K562 (cell line): ENCODE results near the gene SYNPO2. TPM values are rescaled to one million over a fixed set of nuclear protein-coding genes. Genes with fewer than 3 reads are reported as not detected.

ENCODE experiments used
- ATAC-seq: fragments of 200-7000 bp; cut with Tn5 transposase; 3 replicates; pipeline ENCODE4 v1.9.1; 2020; ENCODE audit warnings: moderate library complexity
- BruUV-seq: library from RNA; stranded (reverse); fragments of 400-500 nt; replicated peaks from 2 replicates; lab custom pipeline; 2021; lab: Mats Ljungman, UMichigan
- CTCF ChIA-PET: fragments of 300-600 bp; formaldehyde crosslinking; extraction: SDS; loops from one replicate; lab custom pipeline; 2021; ENCODE audit warnings: low intra/inter-chr PET ratio; lab: Yijun Ruan, JAX
- POLR2A ChIA-PET: fragments of 300-600, 350-650 bp; sonication (Branson Sonifier 250); formaldehyde crosslinking; extraction: SDS; loops from one replicate; lab custom pipeline; 2021; ENCODE audit warnings: antibody characterized with exemption, inconsistent platforms; lab: Yijun Ruan, JAX
- DNase-seq, 4 experiments: peaks; one replicate each; pipeline versions ENCODE4 v3.0.0 to v3.0.0-alpha.2; 2011 to 2018; ENCODE audit warnings: low spot score in 3 of 4, mixed read lengths in 3 of 4; ENCODE audit errors: extremely low read depth in 1 of 4
- FAIRE-seq: peaks from 2 replicates; lab custom pipeline; 2011; peaks lifted over from hg19 to GRCh38; lab: Jason Lieb, UNC
- H2AFZ ChIP-seq: 2 replicates; pipeline ENCODE4 v1.6.0; 2011; ENCODE audit warnings: low read depth, low read length, control low read depth, inconsistent platforms
- H3K27ac ChIP-seq: fragments of 200-600 bp; 3 replicates; pipeline ENCODE4 v1.8.0; 2011; ENCODE audit warnings: low read depth, mild to moderate bottlenecking, control low read depth, inconsistent platforms, low read length, moderate library complexity, mixed read lengths; ENCODE audit errors: extremely low read depth
- H3K27me3 ChIP-seq, 2 experiments: fragments of 300-600 bp in 1 of 2; 2 replicates in 1 of 2; 3 replicates in 1 of 2; pipeline versions ENCODE4 v1.6.0 to v1.8.0; 2011; ENCODE audit warnings: inconsistent platforms in 2 of 2, low read length in 2 of 2, mild to moderate bottlenecking in 1 of 2, mixed read lengths in 1 of 2, moderate library complexity in 1 of 2; ENCODE audit not compliant: control insufficient read depth in 2 of 2, insufficient read depth in 2 of 2
- H3K36me3 ChIP-seq: fragments of 300-600 bp; 3 replicates; pipeline ENCODE4 v1.8.0; 2011; ENCODE audit warnings: mild to moderate bottlenecking, low read length, inconsistent platforms; ENCODE audit not compliant: control insufficient read depth, insufficient read depth
- H3K4me1 ChIP-seq, 2 experiments: fragments of 200-600 bp in 1 of 2; replicated peaks in 1 of 2; 2 replicates in 1 of 2; 3 replicates in 1 of 2; pipeline versions ENCODE4 v1.5.1 to v1.8.0; 2011; ENCODE audit warnings: inconsistent platforms in 2 of 2, low read length in 2 of 2, mild to moderate bottlenecking in 1 of 2, mixed read lengths in 1 of 2, moderate library complexity in 1 of 2; ENCODE audit not compliant: control insufficient read depth in 2 of 2, insufficient read depth in 2 of 2
- H3K4me2 ChIP-seq: 2 replicates; pipeline ENCODE4 v1.6.1; 2011; ENCODE audit warnings: low read length, control low read depth, inconsistent platforms, mixed read lengths; ENCODE audit not compliant: insufficient read depth
- H3K4me3 ChIP-seq: fragments of 200-600 bp; sonication (generic), shearing (Covaris generic); 2 replicates; pipeline ENCODE4 v1.5.1; 2016; ENCODE audit warnings: control low read depth, inconsistent platforms
- H3K79me2 ChIP-seq: fragments of 200-600 bp; 3 replicates; pipeline ENCODE4 v1.8.0; 2011; ENCODE audit warnings: low read length, inconsistent platforms; ENCODE audit not compliant: control insufficient read depth, insufficient read depth
- H3K9ac ChIP-seq, 2 experiments: 2 replicates each; pipeline versions ENCODE4 v1.6.0 to v1.6.1; 2011; ENCODE audit warnings: low read depth in 2 of 2, low read length in 2 of 2, control low read depth in 1 of 2, inconsistent platforms in 1 of 2, mild to moderate bottlenecking in 1 of 2, mixed read lengths in 1 of 2; ENCODE audit not compliant: insufficient read depth in 1 of 2
- H3K9me1 ChIP-seq: one replicate; pipeline ENCODE4 v1.6.0; 2011; ENCODE audit warnings: inconsistent platforms, mild to moderate bottlenecking, low read length, moderate library complexity; ENCODE audit not compliant: control insufficient read depth, insufficient read depth
- H3K9me3 ChIP-seq: replicated peaks from 2 replicates; pipeline ENCODE4 v1.5.1; 2011; ENCODE audit warnings: low read depth, low read length, inconsistent platforms; ENCODE audit not compliant: control insufficient read depth, insufficient read depth
- H4K20me1 ChIP-seq: replicated peaks from 2 replicates; pipeline ENCODE4 v1.6.1; 2011; ENCODE audit warnings: low read length, inconsistent platforms, mixed read lengths; ENCODE audit not compliant: control insufficient read depth, insufficient read depth
- ELF1 ChIP-seq: fragments of 200-800 bp; sonication (Bioruptor generic); IDR thresholded peaks from 2 replicates; pipeline ENCODE4 v1.6.1; 2016; ENCODE audit warnings: missing genetic modification characterization, missing compliant biosample characterization
- ILK ChIP-seq: fragments of 450-650 bp; IDR thresholded peaks from 2 replicates; pipeline ENCODE4 v1.6.1; 2016; ENCODE audit warnings: missing genetic modification characterization, low read depth, mild to moderate bottlenecking, missing compliant biosample characterization, moderate library complexity, borderline replicate concordance
- KLF13 ChIP-seq: fragments of 450-650 bp; IDR thresholded peaks from 2 replicates; pipeline ENCODE4 v1.6.1; 2016; ENCODE audit warnings: missing genetic modification characterization, low read depth, mild to moderate bottlenecking, missing compliant biosample characterization, moderate library complexity, borderline replicate concordance
- LEF1 ChIP-seq: fragments of 450-650 bp; IDR thresholded peaks from 2 replicates; pipeline ENCODE4 v1.6.1; 2016; ENCODE audit warnings: mild to moderate bottlenecking
- MTA3 ChIP-seq: fragments of 450-650 bp; formaldehyde crosslinking; IDR thresholded peaks from 2 replicates; pipeline ENCODE4 v1.6.1; 2017; ENCODE audit warnings: mild to moderate bottlenecking, borderline replicate concordance
- NCOR1 ChIP-seq: fragments of 450-650 bp; IDR thresholded peaks from 2 replicates; pipeline ENCODE4 v1.6.1; 2016; ENCODE audit warnings: mild to moderate bottlenecking, moderate library complexity
- PHB2 ChIP-seq: fragments of 450-650 bp; IDR thresholded peaks from 2 replicates; pipeline ENCODE4 v1.6.1; 2017; ENCODE audit warnings: low read depth
- SMAD2 ChIP-seq: fragments of 150-350 bp; IDR thresholded peaks from 2 replicates; pipeline ENCODE4 v1.6.1; 2014; ENCODE audit warnings: low read depth, mild to moderate bottlenecking, low read length
- ZNF696 ChIP-seq: fragments of 250-450 bp; sonication (Bioruptor Pico); conservative IDR thresholded peaks from 2 replicates; pipeline ENCODE4 v1.4.0; 2020; ENCODE audit warnings: mild to moderate bottlenecking, moderate library complexity
- ZNF79 ChIP-seq: fragments of 250-450 bp; sonication (Bioruptor Pico); IDR thresholded peaks from 2 replicates; pipeline ENCODE4 v1.4.0; 2020; ENCODE audit warnings: low read depth, mild to moderate bottlenecking, moderate library complexity
- ZSCAN29 ChIP-seq: fragments of 450-650 bp; IDR thresholded peaks from 2 replicates; pipeline ENCODE4 v1.6.1; 2017
- WGBS: fragments of 100-300 bp; shearing (Covaris generic); methylation state at CpG from one replicate; pipeline ENCODE4 v1.1.6; 2016; ENCODE audit warnings: low coverage, mixed read lengths; ENCODE audit not compliant: insufficient coverage; ENCODE audit errors: missing lambda C conversion rate; 5-methylcytosine and 5-hydroxymethylcytosine counted together
- in situ Hi-C: fragments of 300-500 bp; cut with MboI; formaldehyde crosslinking; loops from 4 replicates; pipeline ENCODE4 v1.15.0; 2018; ENCODE audit warnings: inconsistent platforms, mixed read lengths
- intact Hi-C: fragments of 100-400 bp; cut with micrococcal nuclease; formaldehyde crosslinking; loops from 2 replicates; pipeline ENCODE4 v1.14.2; 2022
- polyA plus RNA-seq, 8 experiments: library from polyadenylated mRNA; depleted of rRNA in 4 of 8; stranded (reverse) in 5 of 8; unstranded in 3 of 8; fragments of >200 nt; fragmentation: Nextera tagmentation in 2 of 8; fragmentation: Illumina TruSeq in 1 of 8; extraction: Ambion mirVana in 2 of 8; extraction: Trizol in 1 of 8; gene quantifications; 2 replicates each; pipeline versions ENCODE4 v1.2.1 to v1.2.3, GENCODE V29; 2011 to 2014; ENCODE audit warnings: inconsistent platforms in 1 of 8, missing spikeins in 1 of 8
- total RNA-seq, 7 experiments: library from RNA; depleted of rRNA in 6 of 7; stranded (reverse); fragments of >200 nt in 6 of 7; fragmentation: Illumina TruSeq in 2 of 7; extraction: Trizol in 2 of 7; gene quantifications; 2 replicates each; pipeline versions ENCODE4 v1.2.1 to v1.2.3, GENCODE V29; 2011 to 2021; ENCODE audit warnings: low replicate concordance in 1 of 7
- TF ChIP-seq, protein P1 (sequence below): sonication (generic); formaldehyde crosslinking; IDR thresholded peaks from 2 replicates; pipeline ENCODE4 v1.8.0; 2022; ENCODE audit warnings: mild to moderate bottlenecking, missing genetic modification reagents
- TF ChIP-seq, protein P2 (sequence below): fragments of 450-650 bp; IDR thresholded peaks from 2 replicates; pipeline ENCODE4 v1.6.1; 2016; ENCODE audit warnings: mild to moderate bottlenecking
- TF ChIP-seq, protein P3 (sequence below): sonication (generic); formaldehyde crosslinking; IDR thresholded peaks from 2 replicates; pipeline ENCODE4 v1.8.0; 2023; ENCODE audit warnings: missing genetic modification reagents, mild to moderate bottlenecking, borderline replicate concordance

Gene SYNPO2
- total and polyA plus RNA-seq, 9 of the 15 experiments (the other 6 are each of a cell fraction or from before 2014, with no cell fraction given) = 0.03 to 0.18 TPM; not detected in 7

DNA sequence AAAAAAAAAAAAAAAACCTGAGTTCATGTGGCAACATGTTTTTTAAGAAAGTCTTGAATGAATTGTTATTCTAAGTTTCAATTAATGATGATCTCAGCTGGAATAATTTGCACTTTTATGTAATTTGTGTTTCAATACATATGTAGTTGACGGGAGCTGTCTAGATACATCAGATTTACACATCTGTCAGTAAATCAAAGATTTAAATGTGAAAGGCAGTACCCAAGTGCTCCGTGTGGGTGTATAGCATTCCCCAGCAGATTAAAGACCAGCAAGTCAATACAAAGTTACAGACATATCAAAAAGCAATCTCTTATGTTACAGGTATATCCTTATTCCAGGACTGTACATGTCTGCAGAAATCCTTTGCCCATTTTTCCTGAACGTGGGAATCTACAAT, 35.2 kb downstream of the SYNPO2 start (continued):
- TF ChIP-seq MTA3 (no peak), NCOR1 (no peak), KLF13 (no peak)
- TF ChIP-seq, protein P1, sequence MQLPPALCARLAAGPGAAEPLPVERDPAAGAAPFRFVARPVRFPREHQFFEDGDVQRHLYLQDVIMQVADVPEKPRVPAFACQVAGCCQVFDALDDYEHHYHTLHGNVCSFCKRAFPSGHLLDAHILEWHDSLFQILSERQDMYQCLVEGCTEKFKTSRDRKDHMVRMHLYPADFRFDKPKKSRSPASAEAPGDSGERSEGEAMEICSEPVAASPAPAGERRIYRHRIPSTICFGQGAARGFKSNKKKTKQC = no peak
- TF ChIP-seq, protein P2, sequence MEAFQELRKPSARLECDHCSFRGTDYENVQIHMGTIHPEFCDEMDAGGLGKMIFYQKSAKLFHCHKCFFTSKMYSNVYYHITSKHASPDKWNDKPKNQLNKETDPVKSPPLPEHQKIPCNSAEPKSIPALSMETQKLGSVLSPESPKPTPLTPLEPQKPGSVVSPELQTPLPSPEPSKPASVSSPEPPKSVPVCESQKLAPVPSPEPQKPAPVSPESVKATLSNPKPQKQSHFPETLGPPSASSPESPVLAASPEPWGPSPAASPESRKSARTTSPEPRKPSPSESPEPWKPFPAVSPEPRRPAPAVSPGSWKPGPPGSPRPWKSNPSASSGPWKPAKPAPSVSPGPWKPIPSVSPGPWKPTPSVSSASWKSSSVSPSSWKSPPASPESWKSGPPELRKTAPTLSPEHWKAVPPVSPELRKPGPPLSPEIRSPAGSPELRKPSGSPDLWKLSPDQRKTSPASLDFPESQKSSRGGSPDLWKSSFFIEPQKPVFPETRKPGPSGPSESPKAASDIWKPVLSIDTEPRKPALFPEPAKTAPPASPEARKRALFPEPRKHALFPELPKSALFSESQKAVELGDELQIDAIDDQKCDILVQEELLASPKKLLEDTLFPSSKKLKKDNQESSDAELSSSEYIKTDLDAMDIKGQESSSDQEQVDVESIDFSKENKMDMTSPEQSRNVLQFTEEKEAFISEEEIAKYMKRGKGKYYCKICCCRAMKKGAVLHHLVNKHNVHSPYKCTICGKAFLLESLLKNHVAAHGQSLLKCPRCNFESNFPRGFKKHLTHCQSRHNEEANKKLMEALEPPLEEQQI = no peak

DNA sequence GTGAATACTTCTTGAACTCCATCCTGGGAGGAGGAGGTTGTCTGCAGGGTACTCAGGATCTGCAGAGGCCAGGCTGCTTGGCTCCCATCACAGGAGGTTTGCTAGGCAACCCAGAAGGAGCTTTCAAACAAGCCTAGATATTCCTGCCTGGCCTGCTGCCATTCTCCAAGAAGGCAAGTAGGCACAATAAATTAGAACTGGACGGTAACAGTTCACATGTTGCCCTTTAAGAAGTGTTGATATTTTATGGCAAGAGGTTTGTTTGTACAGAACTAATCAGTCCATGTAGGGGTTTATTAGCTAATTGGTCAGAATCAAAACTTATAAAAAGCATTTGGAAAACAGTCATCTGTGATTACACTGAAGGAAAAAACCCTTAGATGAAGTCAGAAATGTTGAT, 39.3 kb downstream of the SYNPO2 start:
- in situ Hi-C loops = no loop called here
- FAIRE-seq (no peak), ATAC-seq (no peak), DNase-seq (no peak)
- no peaks in the 10 kb centered on the region for H3K9me1 ChIP-seq
- intact Hi-C loops = no loop called here
- no peaks in the 10 kb centered on the region for H3K27me3 ChIP-seq
- H2AFZ ChIP-seq = no peak overlapping the region
- H4K20me1 ChIP-seq = no peaks in the 10 kb centered on the region
- no peak overlapping the region for H3K9ac ChIP-seq
- H3K9me3 ChIP-seq = no peaks in the 10 kb centered on the region
- no peak overlapping the region for H3K4me3 ChIP-seq
- H3K4me1 ChIP-seq = no peaks in the 10 kb centered on the region
- WGBS = 0% methylated on average over 1 of the region's 1 CpG
- H3K4me2 ChIP-seq = no peak overlapping the region
- BruUV-seq = no TSS peak
- H3K79me2 ChIP-seq = no peaks in the 10 kb centered on the region
- POLR2A ChIA-PET = no interaction called here
- no peaks in the 10 kb centered on the region for H3K36me3 ChIP-seq
- CTCF ChIA-PET = no interaction called here
- H3K27ac ChIP-seq = no peak overlapping the region
- TF ChIP-seq ELF1 (tag) (no peak), PHB2 (no peak), ILK (tag) (no peak), LEF1 (no peak), ZNF79 (CRISPR knock-in tag) (no peak), ZSCAN29 (no peak), SMAD2 (no peak), ZNF696 (CRISPR knock-in tag) (no peak)
- TF ChIP-seq, protein P3, sequence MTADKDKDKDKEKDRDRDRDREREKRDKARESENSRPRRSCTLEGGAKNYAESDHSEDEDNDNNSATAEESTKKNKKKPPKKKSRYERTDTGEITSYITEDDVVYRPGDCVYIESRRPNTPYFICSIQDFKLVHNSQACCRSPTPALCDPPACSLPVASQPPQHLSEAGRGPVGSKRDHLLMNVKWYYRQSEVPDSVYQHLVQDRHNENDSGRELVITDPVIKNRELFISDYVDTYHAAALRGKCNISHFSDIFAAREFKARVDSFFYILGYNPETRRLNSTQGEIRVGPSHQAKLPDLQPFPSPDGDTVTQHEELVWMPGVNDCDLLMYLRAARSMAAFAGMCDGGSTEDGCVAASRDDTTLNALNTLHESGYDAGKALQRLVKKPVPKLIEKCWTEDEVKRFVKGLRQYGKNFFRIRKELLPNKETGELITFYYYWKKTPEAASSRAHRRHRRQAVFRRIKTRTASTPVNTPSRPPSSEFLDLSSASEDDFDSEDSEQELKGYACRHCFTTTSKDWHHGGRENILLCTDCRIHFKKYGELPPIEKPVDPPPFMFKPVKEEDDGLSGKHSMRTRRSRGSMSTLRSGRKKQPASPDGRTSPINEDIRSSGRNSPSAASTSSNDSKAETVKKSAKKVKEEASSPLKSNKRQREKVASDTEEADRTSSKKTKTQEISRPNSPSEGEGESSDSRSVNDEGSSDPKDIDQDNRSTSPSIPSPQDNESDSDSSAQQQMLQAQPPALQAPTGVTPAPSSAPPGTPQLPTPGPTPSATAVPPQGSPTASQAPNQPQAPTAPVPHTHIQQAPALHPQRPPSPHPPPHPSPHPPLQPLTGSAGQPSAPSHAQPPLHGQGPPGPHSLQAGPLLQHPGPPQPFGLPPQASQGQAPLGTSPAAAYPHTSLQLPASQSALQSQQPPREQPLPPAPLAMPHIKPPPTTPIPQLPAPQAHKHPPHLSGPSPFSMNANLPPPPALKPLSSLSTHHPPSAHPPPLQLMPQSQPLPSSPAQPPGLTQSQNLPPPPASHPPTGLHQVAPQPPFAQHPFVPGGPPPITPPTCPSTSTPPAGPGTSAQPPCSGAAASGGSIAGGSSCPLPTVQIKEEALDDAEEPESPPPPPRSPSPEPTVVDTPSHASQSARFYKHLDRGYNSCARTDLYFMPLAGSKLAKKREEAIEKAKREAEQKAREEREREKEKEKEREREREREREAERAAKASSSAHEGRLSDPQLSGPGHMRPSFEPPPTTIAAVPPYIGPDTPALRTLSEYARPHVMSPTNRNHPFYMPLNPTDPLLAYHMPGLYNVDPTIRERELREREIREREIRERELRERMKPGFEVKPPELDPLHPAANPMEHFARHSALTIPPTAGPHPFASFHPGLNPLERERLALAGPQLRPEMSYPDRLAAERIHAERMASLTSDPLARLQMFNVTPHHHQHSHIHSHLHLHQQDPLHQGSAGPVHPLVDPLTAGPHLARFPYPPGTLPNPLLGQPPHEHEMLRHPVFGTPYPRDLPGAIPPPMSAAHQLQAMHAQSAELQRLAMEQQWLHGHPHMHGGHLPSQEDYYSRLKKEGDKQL (CRISPR knock-in tag) = no peak
